Upper lobe of left lung (tissue), 4 donors: ENCODE data around the gene ZNF177.

Experiments
- POLR2A ChIP-seq, 4 donors: fragments of 450-650 bp; IDR thresholded peaks; one replicate each; pipeline ENCODE4 v1.5.1; 2016 to 2017; ENCODE audit warnings: antibody characterized with exemption in 4 of 4, mild to moderate bottlenecking in 2 of 4
- TF ChIP-seq, protein P1 (sequence below), 6 experiments: fragments of 450-650 bp in 4 of 6; fragments of 200-600 bp in 2 of 6; sonication (generic) in 2 of 6; IDR thresholded peaks; one replicate each; pipeline ENCODE4 v1.5.1; 2016 to 2019; ENCODE audit warnings: antibody characterized with exemption in 6 of 6

DNA sequence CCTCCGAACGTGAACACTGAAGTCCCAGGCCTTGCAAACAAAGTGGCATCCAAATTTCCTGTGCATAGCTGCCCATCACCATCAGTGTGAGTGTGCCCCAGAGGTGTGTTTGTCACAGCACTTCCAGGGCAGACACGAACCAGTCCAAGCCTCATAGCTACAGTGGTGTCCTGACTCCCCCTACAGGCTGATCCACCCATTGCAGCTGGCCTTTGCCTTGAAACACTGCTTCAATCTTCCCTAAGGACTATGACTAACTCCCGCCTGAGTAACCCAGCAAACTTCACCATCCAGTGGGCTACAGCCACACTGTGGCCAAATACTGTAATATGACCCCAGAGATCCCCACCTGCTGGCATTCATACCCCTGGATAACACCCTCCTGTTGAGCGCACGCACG, 68.7 kb downstream of the ZNF177 start:
- TF ChIP-seq POLR2A (IDR thresholded peaks at IDR 0.05), result no peak
- TF ChIP-seq, protein P1, sequence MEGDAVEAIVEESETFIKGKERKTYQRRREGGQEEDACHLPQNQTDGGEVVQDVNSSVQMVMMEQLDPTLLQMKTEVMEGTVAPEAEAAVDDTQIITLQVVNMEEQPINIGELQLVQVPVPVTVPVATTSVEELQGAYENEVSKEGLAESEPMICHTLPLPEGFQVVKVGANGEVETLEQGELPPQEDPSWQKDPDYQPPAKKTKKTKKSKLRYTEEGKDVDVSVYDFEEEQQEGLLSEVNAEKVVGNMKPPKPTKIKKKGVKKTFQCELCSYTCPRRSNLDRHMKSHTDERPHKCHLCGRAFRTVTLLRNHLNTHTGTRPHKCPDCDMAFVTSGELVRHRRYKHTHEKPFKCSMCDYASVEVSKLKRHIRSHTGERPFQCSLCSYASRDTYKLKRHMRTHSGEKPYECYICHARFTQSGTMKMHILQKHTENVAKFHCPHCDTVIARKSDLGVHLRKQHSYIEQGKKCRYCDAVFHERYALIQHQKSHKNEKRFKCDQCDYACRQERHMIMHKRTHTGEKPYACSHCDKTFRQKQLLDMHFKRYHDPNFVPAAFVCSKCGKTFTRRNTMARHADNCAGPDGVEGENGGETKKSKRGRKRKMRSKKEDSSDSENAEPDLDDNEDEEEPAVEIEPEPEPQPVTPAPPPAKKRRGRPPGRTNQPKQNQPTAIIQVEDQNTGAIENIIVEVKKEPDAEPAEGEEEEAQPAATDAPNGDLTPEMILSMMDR (IDR thresholded peaks at IDR 0.05), result peak in 4 of 6 experiments; percentile 28 to 42 (median 42)
